Adrenal gland (tissue), 12 donors: ENCODE data around the gene GRID1. TPM values are rescaled to one million over a fixed set of nuclear protein-coding genes. Genes with fewer than 3 reads are reported as not detected.

Experiments used
- DNase-seq, 7 donors: peaks; one replicate each; pipeline ENCODE4 v3.0.0-alpha.2; 2019 to 2020
- H3K27ac ChIP-seq, 5 donors: fragments of 200-600 bp; sonication (generic) in 4 of 5; 1 replicate in 3 of 5; 2 replicates in 2 of 5; pipeline versions ENCODE4 v1.5.1 to v1.8.0; 2016 to 2020; ENCODE audit warnings: mild to moderate bottlenecking in 1 of 5
- H3K27me3 ChIP-seq: fragments of 200-600 bp; 2 replicates; pipeline ENCODE4 v1.8.0; 2021
- H3K36me3 ChIP-seq, 2 donors: fragments of 200-600 bp; replicated peaks in 1 of 2; 1 replicate in 1 of 2; 2 replicates in 1 of 2; pipeline versions ENCODE4 v1.5.1 to v1.8.0; 2018 to 2022
- H3K4me1 ChIP-seq, 2 donors: fragments of 200-600 bp; replicated peaks in 1 of 2; 1 replicate in 1 of 2; 2 replicates in 1 of 2; pipeline versions ENCODE4 v1.5.1 to v1.8.0; 2018 to 2021
- H3K4me3 ChIP-seq, 4 donors: fragments of 200-600 bp; sonication (generic) in 3 of 4; one replicate each; pipeline ENCODE4 v1.5.1; 2016 to 2018
- H3K9me3 ChIP-seq, 3 donors: fragments of 200-600 bp; sonication (generic) in 1 of 3; replicated peaks in 1 of 3; 1 replicate in 2 of 3; 2 replicates in 1 of 3; pipeline versions ENCODE4 v1.5.1 to v1.8.0; 2016 to 2021
- CTCF ChIP-seq, 6 experiments: fragments of 450-650 bp in 4 of 6; fragments of 200-600 bp in 2 of 6; sonication (generic) in 1 of 6; IDR thresholded peaks; 1 replicate in 5 of 6; 2 replicates in 1 of 6; pipeline versions ENCODE4 v1.5.1 to v1.8.0; 2016 to 2021; ENCODE audit warnings: antibody characterized with exemption in 6 of 6, mild to moderate bottlenecking in 2 of 6, moderate library complexity in 1 of 6
- POLR2A ChIP-seq, 2 donors: fragments of 450-650 bp; IDR thresholded peaks; one replicate each; pipeline ENCODE4 v1.6.1; 2017; ENCODE audit warnings: antibody characterized with exemption in 2 of 2, mild to moderate bottlenecking in 2 of 2, moderate library complexity in 1 of 2
- WGBS, 4 donors: extraction: QIAGEN DNeasy Blood & Tissue Kit in 2 of 4; methylation state at CpG; one replicate each; pipeline versions ENCODE4 v1.1.5 to v1.1.7; 2013 to 2017; 5-methylcytosine and 5-hydroxymethylcytosine counted together
- intact Hi-C, 2 donors: fragments of 100-400 bp; cut with DNase I; formaldehyde crosslinking; loops; one replicate each; pipeline versions ENCODE4 v1.14.1 to v1.15.0; 2022 to 2023
- polyA plus RNA-seq, 3 donors: library from polyadenylated mRNA; stranded (reverse); fragments of 200-250 nt in 2 of 3; fragments of 350-450 nt in 1 of 3; fragmentation: Illumina TruSeq in 1 of 3; extraction: RNeasy Lipid Tissue Mini Kit (QIAGEN cat#74804) in 1 of 3; gene quantifications; one replicate each; pipeline ENCODE4 v1.2.3, GENCODE V29; 2013 to 2014
- total RNA-seq, 9 donors: library from RNA; depleted of rRNA in 4 of 9; stranded (reverse); fragments of >200 nt in 4 of 9; fragments of 120-200 nt in 1 of 9; fragmentation: NEBNext Ultra II Directional in 1 of 9; extraction: Animal tissue kit (Norgen Biotek cat#: 25700) in 1 of 9; gene quantifications; one replicate each; pipeline versions ENCODE4 v1.1.0 to v1.2.4, GENCODE V29; 2013 to 2023
- donor health status: healthy with polysubstance abuse.
- donor health status: Bipolar disorder and iron deficiency.
- donor health status: DM: yes; HTN: yes; CAD: no.
- donor health status: DM: no; HTN: no; CAD: no.
- donor health status: DM: no; HTN: no; CAD: no.
- donor health status: DM: yes; HTN: yes; CAD: no.

Gene GRID1
- total and polyA plus RNA-seq, 12 donors = 2.2 to 8.0 (median 4.1) TPM

- 79 to 89% (median 85%) methylated on average over 3 to 4 of the region's 4 CpGs for WGBS, 4 donors
- no peaks in the 10 kb centered on the region for H3K9me3 ChIP-seq
- H3K36me3 ChIP-seq = no peaks in the 10 kb centered on the region
- intact Hi-C loops = no loop called here
- H3K27ac ChIP-seq = no peak overlapping the region
- no peaks in the 10 kb centered on the region for H3K27me3 ChIP-seq
- no peaks in the 10 kb centered on the region for H3K4me1 ChIP-seq
- H3K4me3 ChIP-seq = no peak overlapping the region
- DNase-seq = no peak
- TF ChIP-seq POLR2A (IDR thresholded peaks at IDR 0.05) (no peak), CTCF (IDR thresholded peaks at IDR 0.05) (no peak)
Observed at GRCh38 chr10:86123304-86123703, 243.3 kb downstream of the GRID1 start.

- Histone ChIP-seq H3K4me1 (no peaks in the 10 kb centered on the region), H3K36me3 (no peaks in the 10 kb centered on the region), H3K9me3 (no peaks in the 10 kb centered on the region), H3K4me3 (no peak overlapping the region), H3K27me3 (no peaks in the 10 kb centered on the region), H3K27ac (no peak overlapping the region)
- WGBS, 4 donors = 78 to 85% (median 82%) methylated on average over 2 of the region's 2 CpGs
- TF ChIP-seq POLR2A (IDR thresholded peaks at IDR 0.05) = no peak
- no peak for TF ChIP-seq CTCF (IDR thresholded peaks at IDR 0.05)
- intact Hi-C loops = no loop called here
- no peak for DNase-seq
Observed at GRCh38 chr10:86122646-86123045, 243.9 kb downstream of the GRID1 start.

- H3K9me3 ChIP-seq = no peaks in the 10 kb centered on the region
- no peak overlapping the region for H3K27ac ChIP-seq
- H3K4me3 ChIP-seq = no peak overlapping the region
- DNase-seq = no peak
- H3K27me3 ChIP-seq = no peaks in the 10 kb centered on the region
- intact Hi-C loops = no loop called here
- TF ChIP-seq CTCF (IDR thresholded peaks at IDR 0.05) (no peak), POLR2A (IDR thresholded peaks at IDR 0.05) (no peak)
- no peaks in the 10 kb centered on the region for H3K4me1 ChIP-seq
- no peaks in the 10 kb centered on the region for H3K36me3 ChIP-seq
- WGBS, 4 donors = 93 to 100% (median 97%) methylated on average over 1 of the region's 1 CpG
Observed at GRCh38 chr10:86121200-86121599, 245.4 kb downstream of the GRID1 start.

- Histone ChIP-seq H3K4me3 (no peak overlapping the region), H3K36me3 (no peaks in the 10 kb centered on the region), H3K27me3 (no peaks in the 10 kb centered on the region), H3K4me1 (no peaks in the 10 kb centered on the region), H3K27ac (no peak overlapping the region), H3K9me3 (no peaks in the 10 kb centered on the region)
- no peak for TF ChIP-seq POLR2A (IDR thresholded peaks at IDR 0.05)
- no peak for TF ChIP-seq CTCF (IDR thresholded peaks at IDR 0.05)
- intact Hi-C loops = no loop called here
- DNase-seq = no peak
Observed at GRCh38 chr10:86117051-86117450, 249.5 kb downstream of the GRID1 start.
